ENCODE measurements around the gene PTPN1.
"Not testable (repeated sequence)": the region's sequence is repeated elsewhere in the genome, so short reads cannot be mapped to it uniquely, and the experiment has no call there.

Gene PTPN1

GRCh38 chr20:50509923-50510705, at the start of gene PTPN1:
Gene PTPN1, plus strand, starts transcription at chr20:50510383. Its CDS starts 145 bp downstream, at chr20:50510528.
- peak; percentile 96 for DNase-seq (ENCODE audit: low read depth, low spot score)

- DNase-seq (ENCODE audit: low read depth, low spot score): peak; percentile 63
Measured at GRCh38 chr20:50460608-50461267, 49.4 kb upstream of the PTPN1 start.

GRCh38 chr20:50462093-50462690, 48.0 kb upstream of the PTPN1 start:
- DNase-seq (ENCODE audit: low read depth, low spot score): no peak

GRCh38 chr20:50464026-50464724, 46.0 kb upstream of the PTPN1 start:
- DNase-seq (ENCODE audit: low read depth, low spot score): no peak

GRCh38 chr20:50464725-50465650, 45.2 kb upstream of the PTPN1 start:
- no peak for DNase-seq (ENCODE audit: low read depth, low spot score)

GRCh38 chr20:50467174-50467573, 43.0 kb upstream of the PTPN1 start:
- DNase-seq (ENCODE audit: low read depth, low spot score): no peak

- no peak for DNase-seq (ENCODE audit: low read depth, low spot score)
Measured at GRCh38 chr20:50467718-50468356, 42.3 kb upstream of the PTPN1 start.

GRCh38 chr20:50468378-50468798, 41.8 kb upstream of the PTPN1 start:
- no peak for DNase-seq (ENCODE audit: low read depth, low spot score)

- no peak for DNase-seq (ENCODE audit: low read depth, low spot score)
Measured at GRCh38 chr20:50469176-50469723, 40.9 kb upstream of the PTPN1 start.

GRCh38 chr20:50469796-50470195, 40.4 kb upstream of the PTPN1 start:
- no peak for DNase-seq (ENCODE audit: low read depth, low spot score)

GRCh38 chr20:50470264-50470858, 39.8 kb upstream of the PTPN1 start:
- no peak for DNase-seq (ENCODE audit: low read depth, low spot score)

- no peak for DNase-seq (ENCODE audit: low read depth, low spot score)
Measured at GRCh38 chr20:50471231-50471630, 39.0 kb upstream of the PTPN1 start.

GRCh38 chr20:50472693-50473664, 37.2 kb upstream of the PTPN1 start:
- no peak for DNase-seq (ENCODE audit: low read depth, low spot score)

- not testable (repeated sequence) for DNase-seq (ENCODE audit: low read depth, low spot score)
Measured at GRCh38 chr20:50474356-50474755, 35.8 kb upstream of the PTPN1 start.

GRCh38 chr20:50475681-50476292, 34.4 kb upstream of the PTPN1 start:
- DNase-seq (ENCODE audit: low read depth, low spot score): no peak

- no peak for DNase-seq (ENCODE audit: low read depth, low spot score)
Measured at GRCh38 chr20:50477239-50477872, 32.8 kb upstream of the PTPN1 start.

- DNase-seq (ENCODE audit: low read depth, low spot score): no peak
Measured at GRCh38 chr20:50478162-50478990, 31.8 kb upstream of the PTPN1 start.

All from brain pericyte (primary cell).